Measurements from ENCODE around the gene DLEU7.

The DLEU7 gene

GRCh38 chr13:50842251-50842989, 1.1 kb downstream of the DLEU7 start:
- DNase-seq, result no peak

DNA sequence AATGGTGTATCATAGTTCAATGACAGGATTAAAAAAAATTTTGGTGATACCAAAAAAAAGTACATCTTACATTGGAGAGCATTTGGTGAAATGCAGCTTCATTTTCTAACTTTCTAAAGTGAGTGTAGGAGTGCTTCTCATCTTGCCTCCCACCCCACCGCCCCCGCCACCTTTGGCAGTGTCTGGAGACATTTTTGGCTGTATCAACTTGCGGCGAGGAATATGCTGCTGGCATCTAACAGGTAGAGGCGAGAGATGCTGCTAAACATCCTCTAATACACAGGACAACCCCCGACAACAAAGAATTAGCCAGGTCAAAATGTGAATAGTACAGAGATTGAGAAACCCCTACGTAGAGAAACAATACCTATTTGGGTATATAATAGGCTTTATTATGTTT, 1.7 kb downstream of the DLEU7 start:
- DNase-seq, result no peak

DNA sequence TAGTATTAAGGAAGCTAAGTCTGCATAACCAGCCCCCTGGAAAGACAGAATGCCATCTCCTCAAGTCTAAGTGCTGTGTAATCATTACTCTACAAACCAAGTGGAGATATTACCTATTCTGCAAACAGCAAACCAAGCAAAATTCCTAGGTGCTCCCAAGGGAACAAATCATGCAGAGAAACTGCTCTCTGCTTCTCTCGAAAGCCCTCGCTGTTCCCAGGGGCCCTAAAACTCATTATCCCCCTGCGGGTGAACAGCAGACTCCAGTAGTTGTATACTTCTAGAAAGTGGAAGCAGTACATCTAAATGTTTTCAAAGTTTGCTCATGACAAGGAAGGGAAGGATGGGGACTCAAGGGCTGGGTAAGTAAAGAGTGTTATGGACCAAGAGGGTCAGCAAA, 3.2 kb downstream of the DLEU7 start:
- no peak for DNase-seq

DNA sequence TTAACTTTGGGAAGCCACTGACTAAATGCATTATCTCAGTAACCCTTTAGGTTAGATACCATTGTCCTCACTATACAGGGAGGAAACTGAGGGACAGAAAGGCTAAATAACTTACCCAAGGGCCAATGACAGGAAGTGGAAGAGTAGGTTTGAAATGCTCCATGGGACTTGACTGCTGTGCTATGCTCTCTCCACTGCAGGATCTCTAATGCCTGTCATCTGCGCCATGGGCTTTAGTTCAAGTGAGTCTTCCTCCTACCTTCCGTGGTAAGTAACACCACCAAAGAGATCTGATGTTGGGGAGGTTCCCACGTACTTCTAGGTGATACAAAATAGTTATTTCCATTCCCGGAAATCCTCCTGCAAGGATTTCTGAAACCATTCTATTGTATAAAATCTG, 3.7 kb downstream of the DLEU7 start:
- DNase-seq, result no peak

DNA sequence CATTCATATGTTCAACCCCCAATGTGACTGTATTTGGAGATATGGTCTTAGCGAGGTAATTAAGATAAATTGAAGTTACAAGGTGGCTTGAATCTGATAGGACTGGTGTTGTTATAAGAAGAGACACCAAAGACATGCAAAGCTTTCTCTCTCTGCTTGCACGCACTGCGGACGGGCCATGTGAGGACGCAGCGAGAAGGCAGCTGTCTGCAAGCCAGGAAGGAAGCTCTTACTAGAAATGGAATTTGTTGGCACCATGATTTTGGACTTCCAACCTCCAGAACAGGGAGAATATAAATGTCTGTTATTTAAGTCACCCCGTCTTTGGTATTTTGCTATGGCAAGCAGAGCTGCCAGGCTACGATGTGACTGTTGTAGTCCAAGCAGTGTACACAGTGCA, 4.8 kb downstream of the DLEU7 start:
- no peak for DNase-seq

- DNase-seq, result no peak
Measured at GRCh38 chr13:50838031-50838430, 5.5 kb downstream of the DLEU7 start.

GRCh38 chr13:50831512-50831911, 12.0 kb downstream of the DLEU7 start:
- DNase-seq, result no peak

GRCh38 chr13:50829896-50830295, 13.6 kb downstream of the DLEU7 start:
- no peak for DNase-seq

DNA sequence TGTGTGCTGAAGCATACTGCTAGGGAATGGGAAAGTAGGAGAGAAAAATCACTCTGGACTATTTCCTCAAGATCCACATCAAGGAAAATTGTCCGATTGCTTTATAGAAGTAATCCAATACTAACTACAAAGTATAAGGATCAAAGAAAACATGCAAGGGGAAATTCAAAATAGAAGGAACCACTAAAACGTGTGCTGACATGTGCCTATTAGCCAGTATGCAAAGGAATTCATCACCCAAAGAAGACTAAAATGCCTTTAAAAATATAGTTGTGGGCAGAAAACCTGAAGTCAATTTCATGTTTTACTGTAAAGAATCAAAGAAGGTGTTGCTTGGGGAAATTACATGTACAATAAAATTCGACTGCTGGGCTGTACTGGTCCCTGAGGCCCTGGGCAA, 14.3 kb downstream of the DLEU7 start:
- DNase-seq, result no peak

DNA sequence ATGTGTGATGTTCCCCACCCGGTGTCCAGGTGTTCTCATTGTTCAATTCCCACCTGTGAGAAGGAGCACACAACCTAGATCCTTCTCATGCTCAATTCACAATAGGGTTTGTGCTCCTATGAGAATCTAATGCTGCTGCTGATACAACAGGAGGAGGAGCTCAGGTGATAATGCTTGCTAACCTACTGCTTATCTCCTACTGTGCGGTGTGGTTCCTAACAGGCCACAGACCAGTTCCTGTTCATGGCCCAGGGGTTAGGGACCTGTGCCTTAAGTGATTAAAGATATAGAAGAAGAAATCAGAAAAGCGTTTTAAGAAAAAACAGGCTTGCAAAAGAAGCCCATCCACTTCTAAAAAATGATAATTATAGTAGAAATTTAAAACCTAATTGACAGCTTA, 17.5 kb downstream of the DLEU7 start:
- DNase-seq, result no peak

DNA sequence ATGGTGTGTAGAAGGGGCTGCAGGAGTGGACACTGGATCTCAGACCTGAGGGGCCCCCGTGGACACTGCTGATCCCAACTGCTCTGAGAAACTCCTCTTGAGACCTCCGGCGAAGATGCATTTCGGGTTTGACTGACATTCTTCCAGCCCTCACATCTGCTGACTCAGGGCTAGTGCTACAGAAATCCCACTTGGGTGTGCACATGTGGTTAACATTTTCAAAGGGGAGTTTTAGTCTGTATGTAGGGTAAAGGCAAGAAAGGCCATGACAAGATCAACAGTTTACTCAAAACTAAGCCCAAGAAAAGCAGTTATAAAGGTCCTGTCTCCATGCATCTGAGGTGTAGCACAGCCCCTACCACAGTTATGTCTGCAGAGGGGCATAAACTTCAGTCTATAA, 31.2 kb downstream of the DLEU7 start:
- DNase-seq, result no peak

GRCh38 chr13:50810998-50811397, 32.5 kb downstream of the DLEU7 start:
- DNase-seq, result no peak

- no peak for DNase-seq
Measured at GRCh38 chr13:50810468-50810867, 33.0 kb downstream of the DLEU7 start.

DNA sequence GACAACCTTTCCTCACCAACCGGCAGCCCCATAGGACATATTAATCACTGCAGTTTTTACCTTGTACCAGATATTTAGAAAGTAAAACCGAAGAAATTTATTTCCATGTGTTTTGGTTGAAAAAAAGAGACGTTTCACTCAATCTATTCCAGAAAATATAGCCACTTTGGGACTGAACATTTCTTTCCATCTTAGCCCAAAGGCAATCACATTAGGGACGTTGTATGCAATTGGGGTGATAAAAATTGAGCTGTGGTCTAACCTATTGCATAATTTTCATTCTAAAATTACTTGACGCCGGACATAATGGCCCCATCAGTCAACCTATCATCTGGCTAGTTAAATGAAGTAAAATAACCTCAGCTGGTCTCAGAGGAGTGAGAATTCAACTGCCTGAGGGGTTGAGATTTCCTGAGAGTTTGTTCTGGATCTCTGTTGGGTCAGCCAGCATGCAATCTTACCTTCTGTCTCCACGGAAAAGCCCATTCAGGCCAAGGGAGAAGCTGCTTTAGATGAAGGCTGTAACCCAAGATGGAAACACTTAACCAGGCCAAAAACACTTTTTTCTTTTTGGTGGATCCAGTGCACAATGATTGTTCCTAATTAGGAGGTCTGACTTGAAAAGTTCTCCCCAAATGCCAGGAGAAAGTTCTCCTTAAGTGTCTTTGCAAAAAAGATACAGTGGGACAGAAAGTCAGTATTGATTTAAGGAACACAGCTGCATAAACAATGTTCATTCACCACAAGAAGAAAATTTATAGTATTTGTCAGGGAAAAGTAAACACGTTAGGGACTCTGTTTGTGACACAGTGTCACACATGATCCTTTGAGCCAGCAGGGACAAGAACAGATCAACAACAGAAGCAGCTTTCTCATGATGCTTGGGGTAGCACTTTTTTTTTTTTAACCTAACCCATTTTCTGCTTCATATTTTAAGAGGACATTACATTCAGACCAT, 34.1 kb downstream of the DLEU7 start:
- no peak for DNase-seq

- peak; percentile 3 for DNase-seq
Measured at GRCh38 chr13:50805805-50806204, 37.7 kb downstream of the DLEU7 start.

- peak; percentile 39 for DNase-seq
Measured at GRCh38 chr13:50801087-50801931, 42.2 kb downstream of the DLEU7 start.

DNA sequence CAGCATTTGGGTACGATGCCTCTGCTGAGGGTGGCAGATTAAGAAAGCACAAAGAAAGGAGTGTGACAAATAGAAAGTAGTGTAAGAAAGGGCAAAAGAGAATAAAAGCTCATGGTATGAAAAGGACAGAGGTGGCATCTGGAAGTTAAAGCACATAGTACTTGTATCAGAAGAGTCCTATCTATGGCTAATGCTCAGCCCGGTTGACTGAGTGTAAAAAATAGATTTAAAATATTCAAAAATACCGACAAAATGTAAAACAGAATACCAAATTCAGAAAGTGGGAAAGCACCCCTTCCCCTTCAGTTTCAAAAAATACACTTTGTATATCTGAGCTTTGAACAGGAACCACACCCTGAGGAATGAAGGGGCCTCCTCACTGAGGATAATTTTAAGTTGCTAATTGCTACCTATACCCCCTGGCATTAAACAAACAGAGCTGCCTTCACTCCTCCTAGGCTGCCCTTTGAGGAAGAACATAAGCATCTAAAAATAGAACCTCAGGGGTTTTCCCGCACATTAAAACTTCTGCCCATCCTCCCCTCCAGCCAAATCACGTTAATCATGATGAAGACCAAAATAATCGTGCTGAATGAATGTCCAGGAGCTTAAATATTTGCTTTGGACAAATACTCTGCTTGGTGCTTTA, 43.3 kb downstream of the DLEU7 start:
- DNase-seq, result no peak

DNA sequence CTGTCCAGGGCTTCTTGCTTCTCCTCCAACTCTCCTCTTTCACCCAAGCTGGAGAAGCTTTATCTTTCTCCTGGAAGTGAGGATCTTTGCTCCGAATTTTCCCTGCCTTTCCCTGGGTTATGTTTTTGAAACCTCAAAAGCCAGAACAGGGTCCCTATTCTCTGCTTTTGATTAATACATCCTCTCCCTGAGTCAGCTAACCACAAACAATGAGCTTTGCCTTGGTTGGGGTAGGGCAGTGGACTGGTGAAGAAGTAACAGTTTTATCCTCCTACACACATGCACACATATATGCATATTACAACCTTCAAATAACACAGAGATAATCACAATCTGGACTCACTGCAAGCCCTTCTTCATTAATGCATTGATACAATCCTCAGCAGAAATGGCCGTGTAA, 44.6 kb downstream of the DLEU7 start:
- no peak for DNase-seq

DNA sequence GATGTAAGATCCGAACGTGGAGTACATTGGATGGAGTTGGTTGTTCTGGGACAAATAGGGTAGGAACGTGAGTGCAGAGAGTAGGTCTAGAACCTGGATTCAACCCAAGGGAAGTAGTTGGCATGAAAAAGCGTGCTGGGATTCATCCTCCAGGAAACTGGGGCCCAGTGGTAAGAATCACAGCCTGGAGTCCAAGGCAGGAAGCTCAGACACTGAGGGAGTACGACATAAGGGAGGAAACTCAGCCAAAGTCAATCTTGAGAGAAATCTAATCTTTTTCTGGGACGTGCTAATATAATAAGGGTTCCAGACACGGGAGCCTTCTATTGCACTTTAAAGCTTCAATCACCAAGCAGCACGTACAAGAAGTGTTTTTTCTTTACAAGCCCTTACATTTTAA, 46.4 kb downstream of the DLEU7 start:
- no peak for DNase-seq

GRCh38 chr13:50796463-50796862, 47.0 kb downstream of the DLEU7 start:
- DNase-seq, result no peak

DNA sequence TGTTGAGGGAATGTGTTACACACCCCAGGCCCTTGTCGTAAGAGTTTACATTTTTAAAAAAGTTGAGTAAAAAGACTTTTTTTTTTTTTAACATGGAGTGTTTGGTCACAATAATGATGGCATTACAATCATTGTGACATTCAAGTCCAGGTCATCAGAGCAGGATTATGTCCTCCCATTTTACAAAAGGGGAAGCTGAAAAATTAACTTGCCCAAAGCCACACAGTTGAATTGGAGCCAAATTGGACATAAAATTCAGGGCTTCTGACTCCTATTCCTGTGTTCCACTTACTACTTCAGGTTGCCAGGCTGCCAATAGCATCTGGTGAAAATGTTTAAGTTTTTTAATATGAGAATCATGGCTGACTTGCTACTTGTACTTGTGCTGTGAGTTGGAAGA, 49.3 kb downstream of the DLEU7 start:
- no peak for DNase-seq

- no peak for DNase-seq
Measured at GRCh38 chr13:50793026-50793425, 50.5 kb downstream of the DLEU7 start.

Data from HCEC 1CT (cell line).